GM18517 (cell line): ENCODE data around the gene ARR3.
"Not testable (repeated sequence)": the region's sequence is repeated elsewhere in the genome, so short reads cannot be mapped to it uniquely, and the experiment has no call there.

Source experiments
- ATAC-seq: cut with Tn5 transposase; IDR thresholded peaks from one replicate; pipeline ENCODE4 v1.9.1; 2021; ENCODE audit warnings: mild to moderate bottlenecking, moderate library complexity; ENCODE audit not compliant: unreplicated experiment

The ARR3 gene

GRCh38 chrX:70268034-70268433 is at the start of gene ARR3:
Gene ARR3 (plus strand): TSS chrX:70268334. CDS start chrX:70269386, 1,052 bp downstream.
- no peak for ATAC-seq

GRCh38 chrX:70219938-70220764 is 48.0 kb upstream of the ARR3 start:
- ATAC-seq = no peak

DNA sequence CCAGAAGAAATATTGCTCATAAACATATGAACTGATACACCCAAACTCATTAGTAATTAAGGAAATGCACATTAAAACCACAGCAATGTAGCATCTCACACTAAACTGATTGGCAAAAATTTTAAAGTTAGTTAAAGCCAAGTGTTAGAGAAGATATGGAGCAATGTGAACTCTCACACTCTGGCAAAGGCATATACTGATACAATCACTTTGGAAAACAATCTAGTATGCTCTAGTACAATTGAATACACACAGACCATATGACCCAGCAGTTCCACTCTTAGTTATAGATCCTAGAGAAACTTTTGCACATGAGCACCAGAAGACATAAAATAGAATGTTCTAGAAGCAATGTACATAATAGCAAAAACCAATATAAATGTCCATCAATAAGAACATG is 42.1 kb upstream of the ARR3 start:
- no peak for ATAC-seq

GRCh38 chrX:70226687-70227086 is 41.4 kb upstream of the ARR3 start:
- ATAC-seq = no peak

DNA sequence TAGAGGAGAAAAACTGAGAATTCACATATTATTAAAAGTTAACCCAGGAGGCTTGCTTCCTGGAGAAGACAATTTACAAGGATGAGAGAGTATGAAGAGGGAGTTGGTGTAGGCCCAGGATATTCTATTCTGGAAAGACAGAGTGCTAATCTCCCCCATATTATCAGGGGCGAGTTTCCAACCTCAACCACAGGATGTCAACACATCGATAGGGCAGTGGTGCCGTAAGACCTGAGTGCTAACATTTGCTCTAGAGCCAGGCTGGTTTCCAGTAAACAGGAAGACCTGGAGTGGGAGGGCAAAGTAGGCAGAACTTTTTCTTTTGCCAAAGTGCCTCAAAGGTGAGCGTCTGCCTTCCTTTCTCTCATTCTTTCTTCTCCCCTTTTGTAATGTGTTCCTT is 36.5 kb upstream of the ARR3 start:
- ATAC-seq = no peak

DNA sequence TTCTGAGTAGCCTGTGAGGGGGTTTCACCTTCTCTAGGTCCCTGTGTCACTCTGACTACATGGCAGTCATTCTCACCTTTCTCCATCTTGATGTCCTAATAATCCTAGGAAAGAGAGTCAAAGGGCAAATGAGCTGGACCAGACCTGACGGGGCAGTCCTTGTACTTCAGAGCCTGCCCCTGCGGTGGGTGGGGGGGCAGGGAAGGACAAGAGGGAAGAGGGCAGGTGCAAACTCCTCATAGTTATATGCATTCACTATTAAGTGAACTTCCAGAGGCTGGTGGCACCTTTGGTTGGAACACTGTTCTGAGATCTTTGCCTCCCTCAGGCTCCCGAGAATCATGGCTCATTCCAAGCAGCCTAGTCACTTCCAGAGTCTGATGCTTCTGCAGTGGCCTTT is 33.8 kb upstream of the ARR3 start, which contains the start of gene AWAT1:
Gene AWAT1 (plus strand): TSS at position 301 of the 400 bp plus-strand sequence. CDS start 41 bp downstream, at position 342.
- no peak for ATAC-seq

- no peak for ATAC-seq
These were observed 27.4 kb upstream of the ARR3 start for GRCh38 chrX:70240751-70241150.

DNA sequence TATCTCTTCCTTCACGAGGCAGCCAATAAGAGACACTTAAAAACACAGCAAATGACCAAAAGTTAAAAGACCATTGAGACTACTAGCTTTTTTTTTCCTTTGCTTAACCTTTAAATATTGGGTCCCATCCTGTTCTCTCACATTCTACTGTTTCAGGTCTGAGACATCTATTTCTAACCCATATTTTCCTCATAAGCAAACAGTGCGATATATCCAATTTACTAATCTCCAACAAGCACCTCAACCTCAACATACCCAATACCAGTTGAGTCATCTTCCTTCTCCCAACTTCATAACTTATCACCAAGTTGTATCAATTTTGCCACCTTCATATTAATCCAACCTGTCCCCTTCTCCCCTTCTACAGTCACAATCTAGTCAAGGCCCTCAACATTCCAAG is 26.6 kb upstream of the ARR3 start:
- no peak for ATAC-seq

DNA sequence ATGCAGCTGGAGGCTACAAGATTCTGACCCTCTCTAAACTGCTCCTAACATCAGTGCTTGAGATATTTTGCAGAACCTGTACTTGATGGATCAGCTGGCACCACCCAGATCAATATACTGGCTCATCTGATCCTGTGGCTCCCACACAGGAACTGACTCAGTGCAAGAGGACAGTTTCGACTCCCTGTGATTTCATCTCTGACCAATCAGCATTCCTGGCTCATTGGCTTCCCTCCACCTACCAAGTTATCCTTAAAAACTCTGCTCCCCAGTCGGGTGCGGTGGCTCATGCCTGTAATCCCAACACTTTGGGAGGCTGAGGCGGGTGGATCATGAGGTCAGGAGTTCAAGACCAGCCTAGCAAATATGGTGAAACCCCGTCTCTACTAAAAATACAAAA is 24.5 kb upstream of the ARR3 start:
- not testable (repeated sequence) for ATAC-seq

DNA sequence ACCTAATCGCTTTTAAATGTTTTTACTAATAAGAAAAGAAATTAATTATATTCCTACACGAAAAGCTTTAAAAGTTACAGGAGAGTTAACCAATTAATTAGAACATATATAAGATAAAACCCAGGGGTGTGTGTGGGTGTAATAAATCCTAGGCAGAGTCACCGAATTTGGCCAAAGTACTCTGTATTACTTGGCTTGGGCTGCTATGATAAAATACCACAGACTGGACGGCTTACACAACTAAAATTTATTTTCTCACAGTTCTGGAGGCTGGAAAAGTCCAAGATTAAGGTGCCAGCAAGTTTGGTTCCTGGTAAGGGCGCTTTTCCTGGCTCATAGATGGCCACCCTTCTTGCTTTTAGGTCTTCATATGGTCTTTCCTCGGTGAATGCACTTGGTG is 23.3 kb upstream of the ARR3 start:
- no peak for ATAC-seq

GRCh38 chrX:70247252-70247651 is 20.9 kb upstream of the ARR3 start:
- no peak for ATAC-seq

- no peak for ATAC-seq
These were observed 15.6 kb upstream of the ARR3 start for GRCh38 chrX:70252491-70252890.

GRCh38 chrX:70253377-70254062 is 14.6 kb upstream of the ARR3 start:
- no peak for ATAC-seq

GRCh38 chrX:70254063-70254400 is 14.1 kb upstream of the ARR3 start:
- ATAC-seq = no peak

DNA sequence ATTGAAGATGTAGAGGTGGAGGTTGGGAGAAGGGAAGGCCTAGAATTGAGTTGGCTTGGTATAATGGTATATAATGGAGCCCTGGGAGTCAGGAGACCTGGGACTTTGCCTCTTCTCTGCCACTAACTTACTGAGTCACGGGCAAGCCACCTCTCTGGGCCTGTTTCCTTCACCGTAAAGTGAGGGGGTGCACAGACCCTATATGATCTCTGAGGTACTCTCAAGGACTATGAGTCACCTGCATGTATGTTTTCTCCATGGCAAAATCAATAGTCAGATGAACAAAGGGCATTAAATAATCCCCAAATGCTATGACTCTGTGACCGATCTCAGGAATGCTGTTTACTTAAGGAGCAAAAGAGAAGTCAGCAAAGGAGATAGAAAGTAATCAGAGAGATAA is 13.2 kb upstream of the ARR3 start:
- ATAC-seq = no peak

DNA sequence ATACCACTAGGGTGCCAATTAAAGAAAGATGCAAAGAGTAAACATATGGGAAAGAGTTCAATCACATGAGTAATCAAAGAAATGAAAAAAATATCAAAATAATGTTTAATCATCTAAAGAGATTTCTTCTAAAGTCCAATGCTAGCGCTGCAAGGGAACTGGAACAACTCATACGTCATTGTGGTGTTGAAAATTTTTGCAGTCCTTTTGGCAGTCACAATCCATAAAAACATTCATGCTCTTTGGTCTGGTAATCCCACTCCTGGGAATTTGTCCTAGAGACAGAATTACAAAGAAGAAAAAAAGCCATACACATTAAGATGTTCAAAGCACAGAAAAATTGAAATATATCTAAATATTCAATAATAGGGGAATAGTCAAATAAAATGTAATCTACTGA is 12.7 kb upstream of the ARR3 start:
- no peak for ATAC-seq

DNA sequence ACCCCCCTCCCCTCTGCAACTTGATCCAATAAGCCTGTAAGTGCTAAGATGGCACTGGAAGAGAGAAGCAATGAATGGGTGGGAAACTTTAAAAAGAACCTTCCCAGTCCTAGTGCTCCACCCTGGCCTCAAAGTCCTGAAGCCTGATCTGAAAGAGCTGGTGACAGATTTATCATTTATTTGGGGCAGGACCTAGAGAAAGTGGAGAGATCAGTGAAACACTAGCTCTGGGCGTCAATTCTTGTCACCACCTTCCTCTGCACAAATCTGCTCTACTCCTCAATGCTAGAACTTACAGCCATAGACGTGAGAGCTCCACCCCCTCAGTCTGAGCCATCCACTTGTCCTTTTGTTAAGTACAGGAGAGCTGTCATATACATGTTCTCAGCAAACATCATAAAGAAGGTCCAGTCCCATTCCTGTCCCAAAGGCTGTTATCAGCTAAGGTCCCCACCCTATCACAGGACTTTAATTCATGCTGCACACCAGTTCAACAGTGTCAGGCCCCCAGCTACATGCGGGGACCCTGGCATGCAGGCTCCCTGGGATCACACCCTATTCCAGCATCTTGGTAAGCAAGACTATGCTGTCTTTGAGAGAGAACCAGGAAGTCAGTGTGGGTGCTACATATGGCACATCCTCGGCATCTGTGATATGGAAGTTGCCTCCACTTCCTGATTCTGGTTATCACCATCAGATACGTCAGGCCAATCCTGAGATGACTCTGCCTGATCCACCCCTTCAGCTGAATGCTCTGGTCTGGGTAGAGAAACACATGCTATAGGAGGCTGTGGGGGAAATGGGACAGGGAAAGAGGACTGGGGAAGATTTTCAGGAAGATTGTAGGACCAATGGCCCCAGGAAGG is 10.5 kb upstream of the ARR3 start:
- ATAC-seq = no peak

GRCh38 chrX:70260104-70260503 is 8.0 kb upstream of the ARR3 start, which contains the start of gene P2RY4:
Gene P2RY4 (minus strand): TSS chrX:70260204. CDS start chrX:70259624, 580 bp downstream.
- ATAC-seq = no peak

GRCh38 chrX:70262952-70263567 is 5.1 kb upstream of the ARR3 start:
- ATAC-seq = no peak

GRCh38 chrX:70264784-70265183 is 3.4 kb upstream of the ARR3 start:
- ATAC-seq = no peak

GRCh38 chrX:70274029-70274428 is 5.9 kb downstream of the ARR3 start:
- ATAC-seq = not testable (repeated sequence)
